KOPT-K1 (cell line): ENCODE results near the gene USP6NL.

ENCODE experiments used
- H3K27ac ChIP-seq: fragments of 200-600 bp; sonication (generic); 2 replicates; pipeline ENCODE4 v1.5.1; 2016; ENCODE audit warnings: antibody characterized with exemption, mild to moderate bottlenecking, low read depth, low read length; ENCODE audit not compliant: poor library complexity, severe bottlenecking
- H3K36me3 ChIP-seq: fragments of 200-600 bp; sonication (generic); 2 replicates; pipeline ENCODE4 v1.5.1; 2017; ENCODE audit warnings: antibody characterized with exemption, mild to moderate bottlenecking, low read length, moderate library complexity; ENCODE audit not compliant: insufficient read depth
- H3K9me3 ChIP-seq: fragments of 200-600 bp; sonication (generic); 2 replicates; pipeline ENCODE4 v1.5.1; 2017; ENCODE audit warnings: antibody characterized with exemption, low read length, mild to moderate bottlenecking; ENCODE audit not compliant: insufficient read depth, poor library complexity, severe bottlenecking

The USP6NL gene

DNA sequence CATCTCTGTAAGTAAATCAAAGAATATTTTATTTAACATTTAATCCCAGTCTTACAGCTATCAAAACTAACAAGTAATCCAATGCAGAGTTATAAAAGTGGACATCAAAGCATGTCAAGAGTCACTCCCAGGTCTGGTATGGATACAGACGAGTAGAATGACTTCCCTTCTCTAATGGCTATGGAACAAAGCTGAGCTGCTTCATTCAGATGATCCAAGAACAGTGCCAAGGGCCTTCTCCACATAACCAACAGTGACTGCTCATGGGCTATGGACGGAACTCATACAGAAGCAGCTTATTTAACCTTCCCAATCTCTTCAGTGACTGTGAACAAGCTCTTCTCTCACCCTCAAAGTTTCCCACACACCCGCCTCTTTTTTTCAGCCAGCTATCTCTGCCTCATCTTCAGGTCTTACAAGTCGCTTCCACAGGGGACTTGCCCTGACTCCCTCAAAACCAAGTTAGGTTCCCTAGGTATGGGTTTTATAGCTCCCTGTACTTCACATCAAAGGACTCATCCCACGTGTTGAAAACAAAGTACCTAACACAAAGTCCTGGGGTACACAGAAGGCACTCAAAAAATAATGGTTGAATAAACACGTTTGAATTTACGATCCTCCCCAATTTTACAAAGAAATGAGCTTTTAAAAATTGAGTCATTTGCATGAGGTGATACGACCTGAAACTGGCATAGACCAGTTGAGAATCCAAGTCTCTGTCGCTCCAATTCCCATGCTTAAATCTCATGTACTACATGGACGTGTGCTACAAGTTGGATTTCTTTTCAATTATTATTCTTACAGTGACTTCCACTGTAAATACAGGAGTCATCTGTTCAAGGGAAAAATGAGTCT, 3.1 kb downstream of the USP6NL start:
- Histone ChIP-seq H3K27ac (peak overlapping the region; percentile 29), H3K36me3 (no peaks in the 10 kb centered on the region), H3K9me3 (peaks cover 12% of the 10 kb centered on the region)

DNA sequence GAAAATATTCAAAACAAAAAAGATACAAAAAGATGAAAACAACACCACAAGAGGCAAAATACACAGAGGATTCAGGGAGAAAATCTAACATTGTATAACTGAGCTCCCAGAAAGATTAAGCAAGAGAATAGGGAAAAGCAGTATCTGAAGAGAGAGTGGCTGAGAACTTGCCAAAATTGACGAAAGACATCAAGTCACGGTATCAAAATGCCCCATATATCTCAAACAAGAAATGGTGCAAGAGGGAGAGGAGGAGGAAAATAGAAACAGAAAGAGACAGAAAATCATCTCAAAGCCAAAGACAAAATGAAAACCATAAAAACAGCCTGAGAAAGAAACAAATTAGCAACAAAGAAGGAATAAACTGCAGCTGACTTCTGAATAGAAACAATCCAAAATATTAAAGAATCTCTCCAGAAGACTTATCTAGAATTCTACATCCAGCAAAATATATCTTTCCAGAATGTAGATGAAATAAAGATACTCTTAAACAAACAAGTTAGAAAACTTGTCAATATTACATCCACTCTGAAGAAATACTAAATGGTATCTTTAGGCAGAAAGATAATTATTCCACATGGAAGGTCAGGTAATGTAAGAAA, 5.5 kb downstream of the USP6NL start:
- Histone ChIP-seq H3K9me3 (peaks cover 12% of the 10 kb centered on the region), H3K36me3 (no peaks in the 10 kb centered on the region), H3K27ac (no peak overlapping the region)

DNA sequence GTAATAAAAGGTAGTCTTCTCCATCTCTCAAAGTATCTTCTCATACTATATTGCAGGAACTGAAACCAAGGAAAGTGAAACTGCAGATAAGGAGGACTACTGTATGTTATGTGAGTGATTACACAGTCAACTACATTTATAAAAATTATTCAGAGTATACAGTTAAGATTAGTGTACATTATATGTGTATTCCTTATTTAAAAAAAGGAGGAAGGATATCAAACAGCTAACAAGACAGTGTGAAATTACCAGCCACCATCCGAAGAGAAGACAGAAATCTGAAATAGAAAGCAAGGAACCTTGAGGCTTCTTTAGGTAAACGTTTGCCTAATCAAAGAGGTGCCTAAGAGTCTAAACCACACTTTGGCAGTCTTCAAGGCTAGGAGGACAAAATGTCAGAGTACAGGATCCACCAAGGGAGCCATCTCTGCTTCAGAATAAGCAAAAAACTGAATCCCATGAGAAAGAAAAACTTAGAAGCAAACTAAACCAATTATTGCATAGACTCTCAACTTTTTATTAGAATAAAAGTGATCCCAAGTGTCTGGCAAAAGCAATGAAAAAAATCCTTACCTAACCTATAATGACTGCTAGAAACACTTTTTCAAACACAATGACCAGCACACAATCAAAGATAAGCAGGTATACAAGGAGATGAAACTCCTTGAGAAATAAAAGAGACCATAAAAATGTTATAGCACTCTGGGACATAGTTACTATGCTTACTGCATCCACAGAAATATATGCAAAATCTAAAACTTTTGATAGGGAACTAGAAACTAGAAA, 6.4 kb downstream of the USP6NL start:
- Histone ChIP-seq H3K36me3 (no peaks in the 10 kb centered on the region), H3K27ac (peak overlapping the region; percentile 37), H3K9me3 (peaks cover 15% of the 10 kb centered on the region)

DNA sequence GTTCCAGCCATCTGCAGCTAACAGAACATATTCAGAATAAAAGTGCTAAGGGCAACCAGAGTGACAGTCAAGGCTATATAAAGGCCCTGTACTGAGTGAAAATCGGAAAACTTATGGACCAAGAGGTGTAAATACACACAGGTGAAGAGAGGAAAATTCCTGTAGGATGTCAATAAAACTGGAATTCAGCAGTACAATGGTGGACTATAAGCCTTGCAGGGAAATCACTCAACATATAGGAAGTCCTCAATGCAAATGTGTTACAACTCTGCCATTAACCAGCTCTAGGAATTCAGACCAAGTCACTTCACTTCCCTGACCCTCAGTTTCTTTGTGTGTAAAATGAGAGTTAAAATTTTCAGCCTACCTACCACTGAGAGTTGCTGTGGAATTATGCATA, 7.7 kb downstream of the USP6NL start:
- H3K36me3 ChIP-seq = no peaks in the 10 kb centered on the region
- peaks cover 17% of the 10 kb centered on the region for H3K9me3 ChIP-seq
- H3K27ac ChIP-seq = peak overlapping the region; percentile 6

DNA sequence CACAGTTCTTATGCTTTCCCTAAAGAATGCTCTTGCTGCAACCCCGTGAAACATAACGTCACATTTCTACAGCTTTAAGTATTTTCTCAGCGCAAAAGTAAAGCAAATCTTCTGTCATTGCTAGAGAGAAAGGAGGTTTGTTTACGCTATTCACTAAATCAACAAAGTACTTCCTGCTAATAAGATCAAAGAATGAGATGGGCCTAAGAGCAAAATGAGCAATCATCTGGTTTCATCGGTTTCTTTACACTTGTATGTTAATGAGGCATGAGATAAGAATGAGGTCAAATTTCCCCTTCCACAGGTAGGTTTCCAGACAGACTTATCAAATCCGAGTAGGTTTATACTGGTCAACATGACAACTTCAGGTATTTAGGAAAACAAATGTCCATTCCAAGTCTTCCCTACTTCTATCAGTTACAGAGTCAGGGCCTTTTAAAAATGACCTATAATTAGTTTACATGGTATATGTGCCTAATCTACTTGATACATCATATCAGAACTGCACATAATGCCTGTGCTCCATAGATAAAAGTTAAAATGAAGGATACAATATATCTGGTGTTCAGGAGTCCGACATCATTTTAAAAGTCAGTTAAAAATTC, 8.4 kb downstream of the USP6NL start:
- peak overlapping the region; percentile 2 for H3K27ac ChIP-seq
- no peaks in the 10 kb centered on the region for H3K36me3 ChIP-seq
- H3K9me3 ChIP-seq = peaks cover 17% of the 10 kb centered on the region

DNA sequence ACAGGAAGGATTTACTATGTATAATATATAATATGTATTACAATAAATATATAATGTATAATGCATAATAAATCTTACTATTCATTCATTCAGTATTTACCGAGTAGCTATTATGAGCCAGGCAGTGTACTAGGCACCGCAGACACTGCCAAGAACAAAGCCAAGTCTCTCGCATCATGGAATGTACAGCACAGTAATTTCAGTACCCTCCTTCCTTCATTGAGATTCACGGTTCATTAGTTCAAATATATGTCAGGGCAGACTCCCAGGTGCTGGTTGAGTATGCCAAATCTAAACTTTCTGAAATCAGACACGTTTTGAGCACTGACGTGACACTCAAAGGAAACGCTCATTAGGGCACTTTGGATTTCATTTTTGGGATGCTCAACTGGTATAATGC, 9.1 kb downstream of the USP6NL start:
- H3K27ac ChIP-seq = no peak overlapping the region
- H3K36me3 ChIP-seq = no peaks in the 10 kb centered on the region
- H3K9me3 ChIP-seq = peaks cover 17% of the 10 kb centered on the region

DNA sequence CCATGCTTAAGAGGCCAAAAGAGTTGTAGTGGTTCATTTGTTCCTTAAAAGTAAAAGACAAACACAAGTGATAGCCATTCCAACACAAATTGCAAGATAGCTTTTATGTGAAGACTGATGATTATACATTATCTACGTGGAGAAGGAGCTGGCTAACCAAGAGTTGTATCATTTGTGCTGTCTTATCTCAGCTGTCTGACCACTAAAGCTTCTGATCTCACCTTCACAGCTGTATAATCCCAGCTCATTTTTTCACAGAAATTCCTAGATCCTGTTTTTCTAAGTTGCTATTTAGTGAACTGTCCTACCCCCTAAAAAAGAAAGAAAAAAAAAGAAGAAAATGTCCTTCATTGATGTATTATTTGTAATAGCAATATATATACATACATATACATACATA, 9.8 kb downstream of the USP6NL start:
- Histone ChIP-seq H3K36me3 (no peaks in the 10 kb centered on the region), H3K9me3 (peaks cover 17% of the 10 kb centered on the region), H3K27ac (no peak overlapping the region)

DNA sequence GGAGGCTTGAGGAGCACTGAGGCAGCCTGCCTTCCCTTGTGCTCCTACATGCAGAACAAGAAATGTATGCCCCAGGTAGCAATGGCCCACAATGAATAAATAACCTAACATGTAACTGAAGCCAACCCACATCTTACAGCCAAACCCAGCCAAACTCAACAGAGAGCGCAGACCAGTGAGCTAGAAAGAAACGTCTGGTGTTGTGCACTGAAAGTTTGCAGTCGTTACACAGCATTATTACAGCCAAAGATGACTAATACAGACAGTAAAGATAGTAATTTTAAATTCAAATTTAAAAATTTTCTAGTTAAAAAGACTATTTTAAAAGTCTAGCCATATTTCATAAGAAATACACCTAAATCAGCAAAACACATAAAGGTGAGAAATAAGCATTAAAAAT, 11.2 kb downstream of the USP6NL start:
- H3K27ac ChIP-seq = no peak overlapping the region
- peaks cover 8% of the 10 kb centered on the region for H3K9me3 ChIP-seq
- H3K36me3 ChIP-seq = no peaks in the 10 kb centered on the region

DNA sequence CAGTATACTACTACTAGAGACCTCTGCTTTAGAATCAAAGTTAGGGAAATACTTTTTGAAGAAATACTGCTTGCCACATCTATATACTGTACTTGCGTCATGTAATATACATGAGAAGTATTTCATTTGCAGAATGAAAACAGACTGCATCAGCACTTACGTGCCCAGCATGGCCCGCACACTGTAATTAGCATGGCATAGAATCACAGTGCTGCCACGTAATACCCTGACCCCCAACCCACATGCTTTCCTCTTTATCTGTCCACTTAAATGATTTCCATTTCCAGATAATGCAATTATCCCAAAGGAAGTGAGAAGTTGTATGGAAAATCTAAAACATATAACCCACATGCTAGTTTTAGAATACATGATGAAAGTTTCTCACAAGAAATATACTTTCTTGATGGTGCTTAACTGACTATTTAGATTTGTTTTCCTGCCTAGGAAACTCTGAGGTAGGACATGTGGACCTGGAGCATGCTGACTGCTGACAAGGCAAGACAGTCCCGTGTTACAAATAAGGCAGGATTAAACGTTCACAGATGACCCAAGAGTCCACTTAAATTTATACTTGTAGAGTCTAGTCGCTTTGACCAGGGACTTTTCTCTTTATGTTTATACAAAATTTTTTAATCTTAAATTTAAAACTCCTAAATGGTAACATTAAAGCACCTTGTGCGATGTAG, 12.6 kb downstream of the USP6NL start:
- peaks cover 13% of the 10 kb centered on the region; the same call in 1 of the 2 replicates for H3K36me3 ChIP-seq
- H3K9me3 ChIP-seq = peaks cover 5% of the 10 kb centered on the region
- no peak overlapping the region for H3K27ac ChIP-seq

DNA sequence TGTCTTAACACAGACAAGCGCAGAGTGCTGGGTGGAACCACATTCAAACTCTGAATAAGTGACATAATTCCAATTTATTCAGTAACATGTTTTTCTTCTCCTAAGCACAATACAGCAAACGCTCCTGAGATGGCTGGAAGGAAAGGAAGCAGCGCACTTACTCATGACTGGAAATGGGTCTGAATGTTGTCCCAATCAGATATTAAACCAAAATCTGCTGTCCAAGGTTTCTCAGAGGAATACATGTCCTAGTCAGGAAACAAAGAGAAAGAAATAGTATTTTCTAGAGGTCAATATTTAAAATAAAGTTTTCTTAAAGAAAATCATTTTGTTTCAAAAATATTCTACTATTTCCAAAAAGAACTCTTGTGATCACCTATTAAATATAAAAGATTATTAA, 14.0 kb downstream of the USP6NL start:
- Histone ChIP-seq H3K27ac (no peak overlapping the region), H3K36me3 (peaks cover 19% of the 10 kb centered on the region; the same call in 1 of the 2 replicates), H3K9me3 (peaks cover 5% of the 10 kb centered on the region)

DNA sequence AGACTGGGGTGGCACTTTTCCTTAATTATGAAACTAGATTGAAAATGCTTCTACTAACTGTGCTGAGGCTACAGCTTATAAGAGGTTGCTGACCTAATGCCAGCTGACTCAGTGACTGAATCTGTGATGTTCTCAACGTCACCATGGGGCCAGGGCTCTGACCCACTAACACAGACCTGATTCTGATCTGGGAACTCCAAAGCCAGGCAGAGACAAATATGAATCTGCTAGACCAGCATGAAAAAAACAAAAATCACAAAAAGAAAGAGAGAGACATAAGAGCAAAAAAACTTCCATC, 16.1 kb downstream of the USP6NL start:
- Histone ChIP-seq H3K9me3 (peaks cover 4% of the 10 kb centered on the region), H3K27ac (no peak overlapping the region), H3K36me3 (peaks cover 19% of the 10 kb centered on the region; the same call in 1 of the 2 replicates)

DNA sequence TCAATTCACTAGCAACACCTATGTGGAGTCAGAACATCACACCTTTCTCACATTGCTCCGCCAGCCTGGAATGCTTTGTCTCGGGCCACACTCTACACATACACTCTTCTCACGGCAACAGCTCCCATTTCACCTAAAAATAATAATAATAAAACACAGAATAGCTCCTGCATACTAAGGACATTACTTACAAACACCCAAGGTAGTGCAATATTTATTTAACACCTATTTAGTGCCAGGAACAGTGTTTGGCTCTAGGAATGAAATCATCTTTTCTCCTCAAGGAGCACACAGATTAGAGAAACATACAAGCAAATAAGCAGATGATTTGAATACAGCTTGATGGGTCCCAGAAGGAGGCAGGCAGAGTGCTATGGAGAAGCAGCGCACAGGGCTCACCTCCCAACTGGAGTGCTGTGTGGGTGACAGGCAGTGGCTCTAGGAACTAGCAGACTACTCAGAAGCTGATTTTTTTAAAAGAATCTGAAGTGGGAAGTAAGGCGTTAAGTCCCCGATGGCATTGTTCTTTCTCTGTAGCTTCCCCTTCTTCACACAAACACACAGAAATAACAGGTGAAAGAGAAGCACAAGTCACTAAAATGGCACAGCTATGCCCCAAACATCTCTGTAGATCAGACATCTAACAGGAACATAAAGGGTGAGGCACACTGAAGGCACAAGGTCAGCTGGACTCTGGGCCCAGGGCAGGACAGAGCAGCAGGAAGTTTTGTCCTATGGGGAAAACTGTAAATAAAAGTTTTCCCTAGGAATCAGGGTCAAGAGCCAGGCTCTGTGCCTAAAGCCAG, 16.7 kb downstream of the USP6NL start:
- peaks cover 19% of the 10 kb centered on the region; the same call in 1 of the 2 replicates for H3K36me3 ChIP-seq
- no peaks in the 10 kb centered on the region for H3K9me3 ChIP-seq
- H3K27ac ChIP-seq = no peak overlapping the region

DNA sequence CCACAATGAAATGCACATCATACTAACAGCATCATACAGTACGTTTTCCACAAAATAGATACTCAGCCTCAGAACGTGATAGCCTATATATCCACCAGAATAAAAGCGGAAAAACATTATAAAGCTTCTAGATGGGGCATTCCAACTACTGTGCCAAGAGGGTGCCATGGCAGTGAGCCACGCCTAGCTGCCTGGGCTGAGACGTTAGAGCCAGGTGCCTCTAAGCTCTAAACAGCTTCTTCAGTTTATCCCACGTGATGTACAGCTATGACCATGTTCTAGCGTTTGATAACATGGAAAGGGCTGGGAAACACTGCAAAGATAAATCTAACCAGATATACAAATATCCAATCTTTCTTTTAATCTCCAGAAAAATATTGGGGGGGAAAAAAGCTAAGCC, 17.8 kb downstream of the USP6NL start:
- peaks cover 19% of the 10 kb centered on the region; the same call in 1 of the 2 replicates for H3K36me3 ChIP-seq
- no peak overlapping the region for H3K27ac ChIP-seq
- no peaks in the 10 kb centered on the region for H3K9me3 ChIP-seq

DNA sequence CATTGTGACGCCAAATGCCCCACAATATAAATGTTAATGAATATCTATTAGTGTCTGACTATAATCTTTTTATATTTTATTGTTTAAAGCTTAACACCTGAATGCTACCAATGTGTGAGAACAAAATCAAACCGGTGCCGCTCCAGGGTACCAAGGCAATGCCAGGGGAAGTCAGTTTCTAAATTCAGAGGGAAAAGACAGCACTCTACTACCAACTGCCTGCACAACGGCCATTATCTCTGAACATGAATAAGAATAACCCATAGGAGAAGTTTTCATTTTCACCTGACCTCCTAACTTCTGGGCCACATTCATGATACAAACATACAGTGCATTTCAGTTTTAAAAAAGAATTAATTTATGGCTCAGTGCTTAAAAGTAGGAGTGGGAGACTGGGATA, 21.7 kb downstream of the USP6NL start:
- Histone ChIP-seq H3K27ac (no peak overlapping the region), H3K9me3 (peaks cover 10% of the 10 kb centered on the region), H3K36me3 (peaks cover 15% of the 10 kb centered on the region; the same call in 1 of the 2 replicates)
